PC-3 (cell line): ENCODE measurements around the gene NDUFC2. TPM values are rescaled to one million over a fixed set of nuclear protein-coding genes. Genes with fewer than 3 reads are reported as not detected.
A peak's percentile ranks its signal among the peaks of the same experiment; 100 is the strongest.

Experiments
- ATAC-seq: fragments of 200-7000 bp; cut with Tn5 transposase; 2 replicates; pipeline ENCODE4 v1.9.1; 2020; ENCODE audit warnings: mild to moderate bottlenecking, moderate library complexity
- BruUV-seq: library from RNA; stranded (reverse); fragments of 400-500 nt; replicated peaks from 2 replicates; lab custom pipeline; 2021; lab: Mats Ljungman, UMichigan
- CTCF ChIA-PET: fragments of 300-600 bp; sonication (Branson Sonifier 250); formaldehyde crosslinking; loops from one replicate; lab custom pipeline; 2022; ENCODE audit warnings: antibody characterized with exemption; lab: Charles Lee
- POLR2A ChIA-PET: fragments of 300-600 bp; sonication (Branson Sonifier 250); formaldehyde crosslinking; loops from one replicate; lab custom pipeline; 2022; ENCODE audit warnings: antibody characterized with exemption; ENCODE audit not compliant: unreplicated experiment; lab: Charles Lee
- DNase-seq: peaks from one replicate; pipeline ENCODE4 v3.0.0-alpha.2; 2015
- H2AFZ ChIP-seq: fragments of 300-600 bp; sonication (generic); 2 replicates; pipeline ENCODE4 v1.6.0; 2016; ENCODE audit warnings: antibody characterized with exemption, low read length
- H3F3A ChIP-seq: fragments of 300-600 bp; sonication (generic); one replicate; pipeline ENCODE4 v1.6.0; 2017; ENCODE audit warnings: antibody characterized with exemption, low read length, control low read depth, mild to moderate bottlenecking; ENCODE audit not compliant: unreplicated experiment
- H3K27ac ChIP-seq: fragments of 300-600 bp; sonication (generic); 2 replicates; pipeline ENCODE4 v1.5.1; 2016; ENCODE audit warnings: mild to moderate bottlenecking, low read length
- H3K27me3 ChIP-seq: fragments of 300-600 bp; sonication (generic); 2 replicates; pipeline ENCODE4 v1.6.1; 2016; ENCODE audit warnings: low read length, mixed read lengths
- H3K36me3 ChIP-seq: fragments of 300-600 bp; sonication (generic); 2 replicates; pipeline ENCODE4 v1.6.1; 2016; ENCODE audit warnings: low read depth, mixed run types, low read length, mixed read lengths
- H3K4me1 ChIP-seq: fragments of 300-600 bp; sonication (generic); 2 replicates; pipeline ENCODE4 v1.5.1; 2016; ENCODE audit warnings: low read length; ENCODE audit not compliant: insufficient read depth
- H3K4me2 ChIP-seq: fragments of 300-600 bp; sonication (generic); 2 replicates; pipeline ENCODE4 v1.6.0; 2016; ENCODE audit warnings: low read length
- H3K4me3 ChIP-seq: fragments of 300-600 bp; sonication (generic); 2 replicates; pipeline ENCODE4 v1.5.1; 2016; ENCODE audit warnings: mild to moderate bottlenecking, low read length, mixed read lengths
- H3K79me2 ChIP-seq: fragments of 300-600 bp; sonication (generic); 2 replicates; pipeline ENCODE4 v1.6.1; 2017; ENCODE audit warnings: low read length, mixed read lengths
- H3K9ac ChIP-seq: fragments of 300-600 bp; sonication (generic); 2 replicates; pipeline ENCODE4 v1.6.0; 2016; ENCODE audit warnings: mild to moderate bottlenecking, low read length
- H3K9me2 ChIP-seq: fragments of 300-600 bp; sonication (generic); replicated peaks from 2 replicates; pipeline ENCODE4 v1.6.1; 2016; ENCODE audit warnings: mixed run types, low read length, mixed read lengths
- H3K9me3 ChIP-seq: fragments of 300-600 bp; sonication (generic); 2 replicates; pipeline ENCODE4 v1.6.1; 2016; ENCODE audit warnings: low read length, mixed read lengths
- H4K20me1 ChIP-seq: fragments of 300-600 bp; sonication (generic); 2 replicates; pipeline ENCODE4 v1.6.1; 2016; ENCODE audit warnings: low read length, mixed read lengths
- EZH2 ChIP-seq: fragments of 300-600 bp; sonication (generic); IDR thresholded peaks from one replicate; pipeline ENCODE4 v1.6.1; 2017; ENCODE audit warnings: antibody characterized with exemption, mild to moderate bottlenecking, low read length; ENCODE audit not compliant: unreplicated experiment
- EZH2phosphoT487 ChIP-seq: fragments of 300-600 bp; sonication (generic); IDR thresholded peaks from 2 replicates; pipeline ENCODE4 v1.6.1; 2018; ENCODE audit warnings: mild to moderate bottlenecking, antibody characterized with exemption, low read length, borderline replicate concordance
- intact Hi-C: fragments of 100-400 bp; cut with micrococcal nuclease; formaldehyde crosslinking; loops from 2 replicates; pipeline ENCODE4 v1.9.0; 2023
- total RNA-seq: library from RNA; depleted of rRNA; stranded (reverse); fragments of >200 nt; gene quantifications from 2 replicates; pipeline ENCODE4 v1.2.3, GENCODE V29; 2014
- TF ChIP-seq, protein P1 (sequence below): fragments of 300-600 bp; sonication (generic); conservative IDR thresholded peaks from 2 replicates; pipeline ENCODE4 v1.5.1; 2017; ENCODE audit warnings: antibody characterized with exemption, low read depth, mild to moderate bottlenecking, low read length

NDUFC2 gene
- total RNA-seq, 1 experiment from 2014 or later: 304 TPM

DNA sequence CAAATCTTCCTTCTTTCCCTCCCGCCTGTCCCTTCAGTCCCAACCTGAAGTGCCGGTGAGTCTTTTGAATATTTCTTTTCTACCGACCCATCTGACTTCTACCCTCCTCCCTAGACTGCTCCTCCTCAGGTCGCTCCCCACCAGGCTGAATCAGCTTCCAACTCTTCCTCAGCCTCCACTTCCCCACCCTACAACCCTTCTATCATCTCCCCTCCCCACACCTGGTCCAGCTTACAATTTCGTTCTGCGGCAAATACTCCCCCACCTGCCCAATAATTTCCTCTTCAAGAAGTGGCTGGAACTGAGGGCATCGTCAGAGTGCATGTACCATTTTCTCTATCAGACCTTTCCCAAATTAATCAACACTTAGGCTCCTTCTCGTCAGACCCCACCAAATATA is 2.5 kb upstream of the NDUFC2 start:
- CTCF ChIA-PET: no interaction called here
- BruUV-seq: no TSS peak

DNA sequence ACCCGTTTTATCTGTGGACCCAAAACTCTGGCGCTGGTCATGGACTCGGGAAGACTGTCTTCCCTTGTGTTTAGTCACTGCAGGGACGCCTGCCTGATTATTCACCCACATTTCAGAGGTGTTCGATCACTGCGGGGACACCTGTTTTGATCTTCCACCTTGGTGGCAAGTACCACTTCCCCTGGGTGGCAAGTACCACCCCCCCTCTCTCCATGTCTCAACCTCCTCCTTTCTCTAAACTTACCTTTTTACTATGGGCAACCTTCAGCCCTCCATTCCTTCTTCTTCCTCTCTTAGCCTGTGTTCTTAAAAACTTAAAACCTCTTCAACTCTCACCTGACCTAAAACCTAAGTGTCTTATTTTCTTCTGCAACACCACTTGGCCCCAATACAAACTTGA is 1.9 kb upstream of the NDUFC2 start:
- no peak for DNase-seq
- Histone ChIP-seq H3K4me1 (peaks cover 19% of the 10 kb centered on the region), H3F3A (no peaks in the 10 kb centered on the region), H3K4me2 (no peak overlapping the region), H3K9me2 (no peaks in the 10 kb centered on the region), H4K20me1 (peaks cover 18% of the 10 kb centered on the region), H3K36me3 (0 out of 2 replicates have a peak, but pooled peaks cover 2% of the 10 kb centered on the region), H3K79me2 (peaks cover 31% of the 10 kb centered on the region), H3K9me3 (no peaks in the 10 kb centered on the region), H3K4me3 (no peak overlapping the region), H3K9ac (no peak overlapping the region), H3K27me3 (no peaks in the 10 kb centered on the region), H2AFZ (no peak overlapping the region), H3K27ac (no peak overlapping the region)
- ChIA-PET CTCF (no interaction called here), POLR2A (no interaction called here)
- no peak for ATAC-seq
- intact Hi-C loops: no loop called here
- TF ChIP-seq EZH2: no peak
- no peak for TF ChIP-seq EZH2phosphoT487
- TF ChIP-seq, protein P1, sequence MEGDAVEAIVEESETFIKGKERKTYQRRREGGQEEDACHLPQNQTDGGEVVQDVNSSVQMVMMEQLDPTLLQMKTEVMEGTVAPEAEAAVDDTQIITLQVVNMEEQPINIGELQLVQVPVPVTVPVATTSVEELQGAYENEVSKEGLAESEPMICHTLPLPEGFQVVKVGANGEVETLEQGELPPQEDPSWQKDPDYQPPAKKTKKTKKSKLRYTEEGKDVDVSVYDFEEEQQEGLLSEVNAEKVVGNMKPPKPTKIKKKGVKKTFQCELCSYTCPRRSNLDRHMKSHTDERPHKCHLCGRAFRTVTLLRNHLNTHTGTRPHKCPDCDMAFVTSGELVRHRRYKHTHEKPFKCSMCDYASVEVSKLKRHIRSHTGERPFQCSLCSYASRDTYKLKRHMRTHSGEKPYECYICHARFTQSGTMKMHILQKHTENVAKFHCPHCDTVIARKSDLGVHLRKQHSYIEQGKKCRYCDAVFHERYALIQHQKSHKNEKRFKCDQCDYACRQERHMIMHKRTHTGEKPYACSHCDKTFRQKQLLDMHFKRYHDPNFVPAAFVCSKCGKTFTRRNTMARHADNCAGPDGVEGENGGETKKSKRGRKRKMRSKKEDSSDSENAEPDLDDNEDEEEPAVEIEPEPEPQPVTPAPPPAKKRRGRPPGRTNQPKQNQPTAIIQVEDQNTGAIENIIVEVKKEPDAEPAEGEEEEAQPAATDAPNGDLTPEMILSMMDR: no peak
- no TSS peak for BruUV-seq

More for the DNA sequence above, 2.5 kb upstream of the NDUFC2 start:
- intact Hi-C loops: no loop called here
- no peaks in the 10 kb centered on the region for H3K9me3 ChIP-seq
- H3K9ac ChIP-seq: no peak overlapping the region
- no peak for TF ChIP-seq EZH2phosphoT487
- no peak for TF ChIP-seq EZH2
- TF ChIP-seq, protein P1: no peak
- H3K36me3 ChIP-seq: no peaks in the 10 kb centered on the region
- no peaks in the 10 kb centered on the region for H3K27me3 ChIP-seq
- no peak for DNase-seq
- no peak overlapping the region for H3K4me2 ChIP-seq
- no peak overlapping the region for H3K4me3 ChIP-seq
- ATAC-seq: no peak
- H2AFZ ChIP-seq: no peak overlapping the region
- POLR2A ChIA-PET: no interaction called here
- H3K27ac ChIP-seq: no peak overlapping the region
- no peaks in the 10 kb centered on the region for H3K9me2 ChIP-seq
- peaks cover 13% of the 10 kb centered on the region for H4K20me1 ChIP-seq
- H3F3A ChIP-seq: no peaks in the 10 kb centered on the region
- peaks cover 25% of the 10 kb centered on the region for H3K79me2 ChIP-seq
- peaks cover 13% of the 10 kb centered on the region for H3K4me1 ChIP-seq

DNA sequence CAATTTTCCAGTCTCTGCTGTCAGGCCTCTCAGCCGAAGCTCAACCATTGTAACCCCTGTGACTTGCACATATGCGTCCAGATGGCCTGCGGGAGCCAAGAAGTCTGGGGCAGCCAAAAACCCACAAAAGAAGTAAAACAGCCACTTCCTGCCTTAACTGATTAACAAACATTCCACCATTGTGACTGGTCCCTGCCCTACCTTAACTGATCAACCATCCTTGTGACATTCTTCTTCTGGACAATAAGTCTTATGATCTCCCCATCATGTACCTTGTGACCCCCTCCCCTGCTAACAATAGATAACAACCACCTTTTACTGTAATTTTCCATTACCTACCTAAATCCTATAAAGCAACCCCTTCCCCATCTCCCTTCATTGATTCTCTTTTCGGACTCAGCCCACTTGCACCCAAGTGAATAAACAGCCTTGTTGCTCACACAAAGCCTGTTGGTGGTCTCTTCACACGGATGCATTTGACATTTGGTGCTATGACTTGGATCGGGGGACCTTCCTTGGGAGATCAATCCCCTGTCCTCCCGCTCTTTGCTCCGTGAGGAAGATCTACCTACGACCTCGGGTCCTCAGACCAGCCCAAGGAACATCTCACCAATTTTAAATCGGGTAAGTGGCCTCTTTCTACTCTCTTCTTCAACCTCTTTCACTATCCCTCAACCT is 1.3 kb upstream of the NDUFC2 start:
- peak overlapping the region; percentile 96; the same call in 1 of the 2 replicates for H2AFZ ChIP-seq
- no peak for TF ChIP-seq EZH2phosphoT487
- TF ChIP-seq EZH2: no peak
- TF ChIP-seq, protein P1: no peak
- H3K4me1 ChIP-seq: peaks cover 23% of the 10 kb centered on the region
- no TSS peak for BruUV-seq
- peaks cover 22% of the 10 kb centered on the region for H4K20me1 ChIP-seq
- no peaks in the 10 kb centered on the region for H3F3A ChIP-seq
- no peak overlapping the region for H3K9ac ChIP-seq
- no peak for ATAC-seq
- CTCF ChIA-PET: no interaction called here
- no peaks in the 10 kb centered on the region for H3K9me2 ChIP-seq
- H3K36me3 ChIP-seq: 0 out of 2 replicates have a peak, but pooled peaks cover 4% of the 10 kb centered on the region
- POLR2A ChIA-PET: interaction anchor here (1.1 kb wide), 1 partner anchor 20 kb away, joined by 5 read pairs; no protein-coding TSS in a partner anchor
- H3K9me3 ChIP-seq: no peaks in the 10 kb centered on the region
- H3K4me2 ChIP-seq: no peak overlapping the region
- H3K4me3 ChIP-seq: no peak overlapping the region
- H3K79me2 ChIP-seq: peaks cover 37% of the 10 kb centered on the region
- intact Hi-C loops: no loop called here
- DNase-seq: peak; percentile 26
- no peaks in the 10 kb centered on the region for H3K27me3 ChIP-seq
- no peak overlapping the region for H3K27ac ChIP-seq
